Spleen (tissue), 7 donors: Measurements from ENCODE around the gene CCDC38.

Source experiments
- POLR2AphosphoS5 ChIP-seq, 3 donors: sonication (generic); formaldehyde crosslinking; IDR thresholded peaks; one replicate each; pipeline ENCODE4 v1.5.1; 2017; ENCODE audit warnings: antibody characterized with exemption in 3 of 3
- TF ChIP-seq, protein P1 (sequence below), 11 experiments: fragments of 200-600 bp in 7 of 11; fragments of 450-650 bp in 4 of 11; sonication (generic) in 4 of 11; IDR thresholded peaks in 8 of 11; conservative IDR thresholded peaks in 3 of 11; 1 replicate in 7 of 11; 2 replicates in 4 of 11; pipeline versions ENCODE4 v1.4.0 to v1.8.0; 2016 to 2021; ENCODE audit warnings: antibody characterized with exemption in 11 of 11, inconsistent platforms in 4 of 11, mild to moderate bottlenecking in 1 of 11
- donor health status: DM: no; HTN: no; CAD: no; lungs with moderate emphysema.
- donor health status: DM: no; HTN: no; CAD: no.
- donor health status: DM: no; HTN: no; CAD: no.

- TF ChIP-seq POLR2AphosphoS5 (IDR thresholded peaks at IDR 0.05), result no peak
- TF ChIP-seq, protein P1, sequence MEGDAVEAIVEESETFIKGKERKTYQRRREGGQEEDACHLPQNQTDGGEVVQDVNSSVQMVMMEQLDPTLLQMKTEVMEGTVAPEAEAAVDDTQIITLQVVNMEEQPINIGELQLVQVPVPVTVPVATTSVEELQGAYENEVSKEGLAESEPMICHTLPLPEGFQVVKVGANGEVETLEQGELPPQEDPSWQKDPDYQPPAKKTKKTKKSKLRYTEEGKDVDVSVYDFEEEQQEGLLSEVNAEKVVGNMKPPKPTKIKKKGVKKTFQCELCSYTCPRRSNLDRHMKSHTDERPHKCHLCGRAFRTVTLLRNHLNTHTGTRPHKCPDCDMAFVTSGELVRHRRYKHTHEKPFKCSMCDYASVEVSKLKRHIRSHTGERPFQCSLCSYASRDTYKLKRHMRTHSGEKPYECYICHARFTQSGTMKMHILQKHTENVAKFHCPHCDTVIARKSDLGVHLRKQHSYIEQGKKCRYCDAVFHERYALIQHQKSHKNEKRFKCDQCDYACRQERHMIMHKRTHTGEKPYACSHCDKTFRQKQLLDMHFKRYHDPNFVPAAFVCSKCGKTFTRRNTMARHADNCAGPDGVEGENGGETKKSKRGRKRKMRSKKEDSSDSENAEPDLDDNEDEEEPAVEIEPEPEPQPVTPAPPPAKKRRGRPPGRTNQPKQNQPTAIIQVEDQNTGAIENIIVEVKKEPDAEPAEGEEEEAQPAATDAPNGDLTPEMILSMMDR (IDR thresholded peaks at IDR 0.05 in 8 of 11, conservative IDR thresholded peaks at IDR 0.05 in 3 of 11), result no peak
Observed at GRCh38 chr12:95944108-95944704, 1.8 kb upstream of the CCDC38 start.
